ENCODE measurements around the gene CNTROB.

The CNTROB gene, protein sequence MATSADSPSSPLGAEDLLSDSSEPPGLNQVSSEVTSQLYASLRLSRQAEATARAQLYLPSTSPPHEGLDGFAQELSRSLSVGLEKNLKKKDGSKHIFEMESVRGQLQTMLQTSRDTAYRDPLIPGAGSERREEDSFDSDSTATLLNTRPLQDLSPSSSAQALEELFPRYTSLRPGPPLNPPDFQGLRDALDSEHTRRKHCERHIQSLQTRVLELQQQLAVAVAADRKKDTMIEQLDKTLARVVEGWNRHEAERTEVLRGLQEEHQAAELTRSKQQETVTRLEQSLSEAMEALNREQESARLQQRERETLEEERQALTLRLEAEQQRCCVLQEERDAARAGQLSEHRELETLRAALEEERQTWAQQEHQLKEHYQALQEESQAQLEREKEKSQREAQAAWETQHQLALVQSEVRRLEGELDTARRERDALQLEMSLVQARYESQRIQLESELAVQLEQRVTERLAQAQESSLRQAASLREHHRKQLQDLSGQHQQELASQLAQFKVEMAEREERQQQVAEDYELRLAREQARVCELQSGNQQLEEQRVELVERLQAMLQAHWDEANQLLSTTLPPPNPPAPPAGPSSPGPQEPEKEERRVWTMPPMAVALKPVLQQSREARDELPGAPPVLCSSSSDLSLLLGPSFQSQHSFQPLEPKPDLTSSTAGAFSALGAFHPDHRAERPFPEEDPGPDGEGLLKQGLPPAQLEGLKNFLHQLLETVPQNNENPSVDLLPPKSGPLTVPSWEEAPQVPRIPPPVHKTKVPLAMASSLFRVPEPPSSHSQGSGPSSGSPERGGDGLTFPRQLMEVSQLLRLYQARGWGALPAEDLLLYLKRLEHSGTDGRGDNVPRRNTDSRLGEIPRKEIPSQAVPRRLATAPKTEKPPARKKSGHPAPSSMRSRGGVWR

GRCh38 chr17:7931709-7932482, at the start of gene CNTROB, which contains the start of gene TRAPPC1:
Gene CNTROB, plus strand, starts transcription at chr17:7932206. Its CDS starts 874 bp downstream, at chr17:7933080.
Gene TRAPPC1, minus strand, starts transcription at chr17:7931946. Its CDS starts 117 bp downstream, at chr17:7931829.
- peak; percentile 99 for DNase-seq

GRCh38 chr17:7882629-7883028, 49.4 kb upstream of the CNTROB start:
- DNase-seq: no peak

DNA sequence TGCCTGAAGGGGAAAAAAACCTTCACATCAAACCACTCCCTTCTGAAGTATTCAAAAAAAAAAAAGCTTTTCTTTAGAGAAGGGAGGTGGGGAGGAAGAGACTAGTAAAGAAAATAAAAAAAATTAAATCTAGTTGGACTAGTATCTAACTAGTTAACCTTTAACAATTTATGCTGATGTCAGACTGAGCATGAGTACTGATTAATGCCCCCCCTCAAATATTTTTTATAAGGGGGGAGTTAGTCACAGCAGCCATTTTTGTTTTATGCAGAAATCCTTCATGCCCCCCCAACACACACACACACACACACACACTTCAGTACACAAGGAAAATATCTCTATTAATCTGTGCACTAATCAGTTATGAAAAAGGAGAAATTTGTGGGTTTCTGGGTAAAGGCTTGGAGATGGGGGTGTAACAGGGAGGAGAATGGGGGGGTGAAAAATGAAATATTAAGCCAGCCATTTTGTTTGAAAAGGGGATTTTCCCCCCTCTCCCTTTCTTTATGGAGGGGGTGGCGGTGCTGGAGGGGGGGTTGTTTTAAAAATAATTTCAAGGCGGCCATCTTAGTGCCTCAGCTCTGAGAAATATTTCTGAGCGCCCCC, 48.1 kb upstream of the CNTROB start:
- DNase-seq: peak; percentile 17 to 48

GRCh38 chr17:7884581-7885366, 47.2 kb upstream of the CNTROB start:
- peak; percentile 60 to 70 for DNase-seq

GRCh38 chr17:7885367-7886226, 46.4 kb upstream of the CNTROB start:
- peak; percentile 37 to 43 for DNase-seq

- peak; percentile 55 to 59 for DNase-seq
Observed at GRCh38 chr17:7886227-7887037, 45.6 kb upstream of the CNTROB start.

GRCh38 chr17:7887038-7887481, 44.9 kb upstream of the CNTROB start:
- DNase-seq: no peak

DNA sequence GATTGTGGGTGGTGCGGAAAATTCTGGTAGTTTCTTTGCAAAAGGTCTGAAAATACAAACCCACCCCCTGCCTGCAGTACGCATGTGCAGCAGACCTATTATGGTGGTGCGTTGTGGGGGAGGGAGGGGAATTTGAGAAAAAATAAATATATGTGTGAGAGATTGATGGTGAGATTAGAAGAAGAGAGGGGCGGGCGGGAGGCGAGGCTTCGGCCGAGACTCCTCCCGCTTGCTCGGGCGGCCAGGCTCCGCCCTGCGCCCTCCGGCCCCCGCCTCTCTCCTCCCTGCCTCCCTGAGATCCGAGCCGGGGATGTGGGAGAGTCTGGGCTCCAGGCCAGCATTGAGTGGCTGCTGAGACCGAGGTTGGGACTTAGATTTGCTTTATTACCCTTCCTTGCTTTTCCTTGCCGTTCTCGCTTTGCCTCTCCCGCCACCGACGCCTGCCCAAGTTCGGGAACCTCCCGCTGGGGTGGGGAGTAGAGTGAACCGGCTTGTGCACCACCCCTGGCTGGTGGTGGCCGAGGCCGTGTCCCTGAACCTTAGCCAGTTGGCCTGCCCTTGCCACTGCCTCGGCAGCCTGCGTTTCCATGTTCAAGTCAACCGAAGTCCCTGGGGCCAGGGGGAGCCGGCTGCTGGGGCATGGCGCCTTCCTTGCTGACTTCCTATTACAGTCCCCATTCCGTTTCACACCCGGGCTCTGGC, 44.4 kb upstream of the CNTROB start:
- DNase-seq: peak; percentile 92

GRCh38 chr17:7888184-7888920, 43.7 kb upstream of the CNTROB start, which contains the start of gene CHD3:
Gene CHD3, plus strand, starts transcription at chr17:7888789. Its CDS starts 212 bp downstream, at chr17:7889001.
- DNase-seq: peak; percentile 55 to 56

GRCh38 chr17:7889166-7889955, 42.6 kb upstream of the CNTROB start:
- DNase-seq: peak; percentile 24 to 41

- no peak for DNase-seq
Observed at GRCh38 chr17:7893187-7893880, 38.7 kb upstream of the CNTROB start.

DNA sequence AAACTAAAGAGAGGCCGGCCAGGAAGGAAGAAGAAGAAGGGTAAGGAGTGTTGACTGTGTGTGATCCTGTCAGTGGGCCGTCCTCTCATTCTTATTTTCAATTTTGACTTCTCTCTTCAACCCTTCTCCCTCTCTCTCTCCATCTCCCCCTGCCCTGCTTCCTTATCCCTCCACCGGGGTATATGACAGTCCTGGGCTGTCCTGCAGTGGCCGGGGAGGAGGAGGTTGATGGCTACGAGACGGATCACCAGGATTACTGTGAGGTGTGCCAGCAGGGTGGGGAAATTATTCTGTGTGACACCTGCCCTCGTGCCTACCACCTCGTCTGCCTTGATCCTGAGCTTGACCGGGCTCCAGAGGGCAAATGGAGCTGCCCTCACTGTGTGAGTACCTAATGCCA, 37.8 kb upstream of the CNTROB start:
- no peak for DNase-seq

DNA sequence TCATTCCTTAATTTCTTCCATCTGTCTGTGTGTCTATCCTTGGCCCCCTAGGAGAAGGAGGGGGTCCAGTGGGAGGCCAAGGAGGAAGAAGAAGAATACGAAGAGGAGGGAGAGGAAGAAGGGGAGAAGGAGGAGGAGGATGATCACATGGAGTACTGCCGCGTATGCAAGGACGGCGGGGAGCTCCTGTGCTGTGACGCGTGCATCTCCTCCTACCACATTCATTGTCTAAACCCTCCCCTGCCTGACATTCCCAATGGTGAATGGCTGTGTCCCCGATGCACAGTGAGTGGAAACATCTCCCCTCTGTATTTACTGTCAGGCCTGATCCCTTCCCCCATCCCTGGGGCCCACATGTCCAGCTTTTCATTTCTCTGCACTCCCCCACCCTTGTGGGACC, 37.1 kb upstream of the CNTROB start:
- DNase-seq: no peak

DNA sequence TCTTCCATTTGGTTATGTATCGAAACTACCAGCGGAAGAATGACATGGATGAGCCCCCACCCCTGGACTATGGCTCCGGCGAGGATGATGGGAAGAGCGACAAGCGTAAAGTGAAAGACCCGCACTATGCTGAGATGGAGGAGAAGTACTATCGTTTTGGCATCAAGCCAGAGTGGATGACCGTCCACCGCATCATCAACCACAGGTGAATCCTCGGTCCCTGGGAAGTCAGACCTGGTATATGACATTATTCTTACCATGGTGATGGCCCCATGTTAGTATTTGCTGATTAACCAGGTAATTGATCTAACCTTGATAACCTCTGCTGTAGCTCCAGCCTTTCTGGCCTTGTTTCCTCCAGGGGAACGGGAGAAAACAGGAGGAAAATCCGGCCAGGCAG, 34.9 kb upstream of the CNTROB start:
- DNase-seq: no peak

DNA sequence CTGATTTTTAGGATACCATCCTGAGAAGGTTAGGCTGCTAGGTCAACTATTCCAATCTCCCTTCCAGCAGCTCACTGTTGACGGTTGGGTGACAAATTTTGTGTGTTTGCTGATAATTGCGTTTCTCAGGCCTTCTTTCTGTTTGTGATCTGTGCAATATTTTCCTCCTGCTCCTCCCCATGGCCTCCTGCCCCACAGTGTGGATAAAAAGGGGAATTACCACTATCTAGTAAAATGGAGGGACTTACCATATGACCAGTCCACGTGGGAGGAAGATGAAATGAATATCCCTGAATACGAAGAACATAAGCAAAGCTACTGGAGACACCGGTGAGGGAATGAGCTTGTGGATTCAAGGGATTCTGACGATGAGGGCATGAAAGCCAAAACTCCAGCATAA, 34.2 kb upstream of the CNTROB start:
- no peak for DNase-seq
